GM12892 (cell line): ENCODE measurements around the gene FTSJ3.
A peak's percentile ranks its signal among the peaks of the same experiment; 100 is the strongest.

Experiments
- POLR2AphosphoS5 ChIP-seq: IDR thresholded peaks from 2 replicates; pipeline ENCODE4 v1.6.1; 2011; ENCODE audit warnings: low read depth, low read length, control low read depth
- TAF1 ChIP-seq: IDR thresholded peaks from 2 replicates; pipeline ENCODE4 v1.6.1; 2011; ENCODE audit warnings: low read depth, mild to moderate bottlenecking, control low read depth, low read length, borderline replicate concordance

- TF ChIP-seq TAF1 (no peak), POLR2AphosphoS5 (peak; percentile 5; the same call in 1 of the 2 replicates)
Measured at GRCh38 chr17:63820963-63821561, 6.4 kb downstream of the FTSJ3 start.
